NCI-H187 (cell line): ENCODE measurements around the gene GADD45GIP1.
A peak's percentile ranks its signal among the peaks of the same experiment; 100 is the strongest.
"Not testable (repeated sequence)": the region's sequence is repeated elsewhere in the genome, so short reads cannot be mapped to it uniquely, and the experiment has no call there.

ENCODE experiments used
- DNase-seq, 2 experiments: peaks; one replicate each; lab custom pipeline; 2025; lab: John Stamatoyannopoulos, UW

The GADD45GIP1 gene

GRCh38 chr19:12957389-12957952, 448 bp upstream of the GADD45GIP1 start:
- DNase-seq = not testable (repeated sequence)

GRCh38 chr19:12955996-12956395, 1.0 kb downstream of the GADD45GIP1 start:
- no peak for DNase-seq

- not testable (repeated sequence) for DNase-seq
Observed at GRCh38 chr19:12955575-12955974, 1.4 kb downstream of the GADD45GIP1 start.

GRCh38 chr19:12954612-12954962, 2.4 kb downstream of the GADD45GIP1 start:
- no peak for DNase-seq

GRCh38 chr19:12953799-12954611, 3.0 kb downstream of the GADD45GIP1 start:
- no peak for DNase-seq

- DNase-seq = no peak
Observed at GRCh38 chr19:12953138-12953798, 3.8 kb downstream of the GADD45GIP1 start.

GRCh38 chr19:12952488-12953137, 4.4 kb downstream of the GADD45GIP1 start:
- DNase-seq = no peak

- DNase-seq = not testable (repeated sequence)
Observed at GRCh38 chr19:12952050-12952449, 5.0 kb downstream of the GADD45GIP1 start.

GRCh38 chr19:12949363-12950283, 7.4 kb downstream of the GADD45GIP1 start:
- DNase-seq = no peak

GRCh38 chr19:12948612-12949362, 8.2 kb downstream of the GADD45GIP1 start:
- DNase-seq = no peak

GRCh38 chr19:12947702-12948611, 9.1 kb downstream of the GADD45GIP1 start:
- DNase-seq = no peak

GRCh38 chr19:12946731-12947496, 10.1 kb downstream of the GADD45GIP1 start:
- no peak for DNase-seq

GRCh38 chr19:12946092-12946721, 10.8 kb downstream of the GADD45GIP1 start:
- DNase-seq = no peak

GRCh38 chr19:12945479-12946091, 11.4 kb downstream of the GADD45GIP1 start, which contains the start of gene RAD23A:
Gene RAD23A (plus strand): TSS chr19:12945862. CDS start chr19:12945949, 87 bp downstream.
- peak; percentile 84 to 92 for DNase-seq

GRCh38 chr19:12944104-12944674, 12.8 kb downstream of the GADD45GIP1 start:
- DNase-seq = no peak

GRCh38 chr19:12943437-12944044, 13.5 kb downstream of the GADD45GIP1 start:
- DNase-seq = no peak

- no peak for DNase-seq
Observed at GRCh38 chr19:12940897-12941296, 16.1 kb downstream of the GADD45GIP1 start.
